DOHH2 (cell line): ENCODE data around the gene TMEM123.

Experiments used
- H3F3A ChIP-seq: fragments of 200-600 bp; sonication (generic), shearing (Covaris generic); 2 replicates; pipeline ENCODE4 v1.6.0; 2016; ENCODE audit warnings: antibody characterized with exemption, mild to moderate bottlenecking; ENCODE audit not compliant: control insufficient read depth, insufficient read depth
- H3K27ac ChIP-seq: fragments of 200-600 bp; sonication (generic); 2 replicates; pipeline ENCODE4 v1.5.1; 2014; ENCODE audit warnings: low read depth, mild to moderate bottlenecking, low read length, moderate library complexity
- H3K27me3 ChIP-seq: fragments of 200-600 bp; sonication (generic); 2 replicates; pipeline ENCODE4 v1.6.1; 2014; ENCODE audit warnings: mild to moderate bottlenecking, low read length, mixed read lengths; ENCODE audit not compliant: control insufficient read depth
- H3K36me3 ChIP-seq: fragments of 200-600 bp; sonication (generic); 2 replicates; pipeline ENCODE4 v1.6.1; 2014; ENCODE audit warnings: mild to moderate bottlenecking, low read length, moderate library complexity, mixed read lengths; ENCODE audit not compliant: control insufficient read depth
- H3K4me1 ChIP-seq: fragments of 200-600 bp; sonication (generic); 2 replicates; pipeline ENCODE4 v1.6.1; 2014; ENCODE audit warnings: mild to moderate bottlenecking, low read length, mixed read lengths; ENCODE audit not compliant: control insufficient read depth
- H3K4me2 ChIP-seq: fragments of 200-600 bp; sonication (generic); 2 replicates; pipeline ENCODE4 v1.6.0; 2014; ENCODE audit warnings: mild to moderate bottlenecking, low read length, moderate library complexity
- H3K4me3 ChIP-seq: fragments of 200-600 bp; sonication (generic); 2 replicates; pipeline ENCODE4 v1.5.1; 2014; ENCODE audit warnings: mild to moderate bottlenecking, low read length, mixed read lengths
- H3K79me2 ChIP-seq: fragments of 200-600 bp; sonication (generic); 2 replicates; pipeline ENCODE4 v1.6.1; 2014; ENCODE audit warnings: mild to moderate bottlenecking, low read length, mixed read lengths; ENCODE audit not compliant: control insufficient read depth
- H3K9me2 ChIP-seq: fragments of 200-600 bp; sonication (generic); replicated peaks from 2 replicates; pipeline ENCODE4 v1.6.1; 2014; ENCODE audit warnings: mild to moderate bottlenecking, low read length, mixed read lengths; ENCODE audit not compliant: control insufficient read depth
- H3K9me3 ChIP-seq: fragments of 200-600 bp; sonication (generic); 2 replicates; pipeline ENCODE4 v1.6.1; 2014; ENCODE audit warnings: antibody characterized with exemption, low read length, mixed read lengths; ENCODE audit not compliant: control insufficient read depth, insufficient read depth
- H4K20me1 ChIP-seq: fragments of 200-600 bp; sonication (generic); 2 replicates; pipeline ENCODE4 v1.6.0; 2014; ENCODE audit warnings: low read depth, mild to moderate bottlenecking, antibody characterized with exemption, low read length, moderate library complexity; ENCODE audit not compliant: control insufficient read depth, insufficient read depth
- EZH2phosphoT487 ChIP-seq: fragments of 200-600 bp; sonication (generic); IDR thresholded peaks from 2 replicates; pipeline ENCODE4 v1.6.1; 2017; ENCODE audit warnings: borderline replicate concordance, mild to moderate bottlenecking, antibody characterized with exemption, low read length, moderate library complexity, mixed read lengths
- TF ChIP-seq, protein P1 (sequence below): fragments of 200-600 bp; sonication (generic); IDR thresholded peaks from one replicate; pipeline ENCODE4 v1.5.1; 2014; ENCODE audit warnings: antibody characterized with exemption, mild to moderate bottlenecking, low read depth, low read length; ENCODE audit not compliant: poor library complexity, severe bottlenecking

Gene TMEM123

DNA sequence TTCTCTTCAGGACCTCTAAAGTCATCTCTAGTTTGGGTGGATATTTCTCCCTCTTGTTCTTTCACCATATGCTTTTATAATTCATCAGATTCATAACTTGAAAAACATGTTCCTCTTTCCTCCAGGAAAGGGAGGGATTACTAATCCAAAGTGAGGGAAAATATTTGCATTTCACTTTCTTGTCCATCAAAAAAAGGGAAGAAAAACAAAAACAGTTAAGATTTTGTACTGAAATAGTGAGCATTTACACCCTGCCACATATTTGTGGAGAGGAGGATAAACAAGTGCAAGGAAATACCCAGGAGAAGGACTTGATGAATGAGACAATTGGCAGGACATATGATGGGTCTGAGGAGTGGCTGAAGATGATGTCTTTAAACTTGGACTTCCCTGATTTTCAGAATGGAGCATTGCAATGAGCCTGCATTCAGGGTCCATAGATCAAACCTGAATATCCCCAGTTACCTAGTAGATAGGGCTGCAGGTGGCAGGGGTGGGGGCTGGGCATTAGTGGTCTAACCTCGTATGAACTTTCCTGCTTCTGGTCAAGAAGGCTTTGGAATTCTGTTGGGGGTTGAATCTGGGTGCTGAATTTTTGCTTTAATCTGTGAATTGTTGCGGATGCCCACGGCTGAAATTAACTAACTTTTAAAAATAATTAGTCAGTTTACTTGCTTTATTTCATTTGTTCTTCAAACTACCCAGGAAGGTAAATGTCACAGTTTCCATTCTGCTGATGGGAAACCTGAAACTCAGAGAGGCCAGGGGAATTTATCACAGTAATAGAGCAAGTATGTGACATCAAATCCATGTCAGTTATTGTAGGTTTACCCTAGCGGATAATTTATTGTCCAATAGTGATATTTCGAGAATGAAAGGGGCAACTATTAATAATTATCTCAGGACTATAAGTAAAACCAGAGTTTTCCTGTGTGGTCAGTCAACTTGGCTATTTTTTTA is 36.9 kb upstream of the TMEM123 start:
- H3K9me2 ChIP-seq = no peaks in the 10 kb centered on the region
- peak overlapping the region; percentile 54 for H3K4me2 ChIP-seq
- H3F3A ChIP-seq = no peaks in the 10 kb centered on the region
- H3K4me1 ChIP-seq = peaks cover 38% of the 10 kb centered on the region
- no peaks in the 10 kb centered on the region for H3K9me3 ChIP-seq
- TF ChIP-seq, protein P1, sequence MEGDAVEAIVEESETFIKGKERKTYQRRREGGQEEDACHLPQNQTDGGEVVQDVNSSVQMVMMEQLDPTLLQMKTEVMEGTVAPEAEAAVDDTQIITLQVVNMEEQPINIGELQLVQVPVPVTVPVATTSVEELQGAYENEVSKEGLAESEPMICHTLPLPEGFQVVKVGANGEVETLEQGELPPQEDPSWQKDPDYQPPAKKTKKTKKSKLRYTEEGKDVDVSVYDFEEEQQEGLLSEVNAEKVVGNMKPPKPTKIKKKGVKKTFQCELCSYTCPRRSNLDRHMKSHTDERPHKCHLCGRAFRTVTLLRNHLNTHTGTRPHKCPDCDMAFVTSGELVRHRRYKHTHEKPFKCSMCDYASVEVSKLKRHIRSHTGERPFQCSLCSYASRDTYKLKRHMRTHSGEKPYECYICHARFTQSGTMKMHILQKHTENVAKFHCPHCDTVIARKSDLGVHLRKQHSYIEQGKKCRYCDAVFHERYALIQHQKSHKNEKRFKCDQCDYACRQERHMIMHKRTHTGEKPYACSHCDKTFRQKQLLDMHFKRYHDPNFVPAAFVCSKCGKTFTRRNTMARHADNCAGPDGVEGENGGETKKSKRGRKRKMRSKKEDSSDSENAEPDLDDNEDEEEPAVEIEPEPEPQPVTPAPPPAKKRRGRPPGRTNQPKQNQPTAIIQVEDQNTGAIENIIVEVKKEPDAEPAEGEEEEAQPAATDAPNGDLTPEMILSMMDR = no peak
- TF ChIP-seq EZH2phosphoT487 = no peak
- H3K79me2 ChIP-seq = no peaks in the 10 kb centered on the region
- peak overlapping the region; percentile 28 for H3K4me3 ChIP-seq
- H3K27me3 ChIP-seq = no peaks in the 10 kb centered on the region
- no peaks in the 10 kb centered on the region for H3K36me3 ChIP-seq
- no peaks in the 10 kb centered on the region for H4K20me1 ChIP-seq
- no peak overlapping the region for H3K27ac ChIP-seq

DNA sequence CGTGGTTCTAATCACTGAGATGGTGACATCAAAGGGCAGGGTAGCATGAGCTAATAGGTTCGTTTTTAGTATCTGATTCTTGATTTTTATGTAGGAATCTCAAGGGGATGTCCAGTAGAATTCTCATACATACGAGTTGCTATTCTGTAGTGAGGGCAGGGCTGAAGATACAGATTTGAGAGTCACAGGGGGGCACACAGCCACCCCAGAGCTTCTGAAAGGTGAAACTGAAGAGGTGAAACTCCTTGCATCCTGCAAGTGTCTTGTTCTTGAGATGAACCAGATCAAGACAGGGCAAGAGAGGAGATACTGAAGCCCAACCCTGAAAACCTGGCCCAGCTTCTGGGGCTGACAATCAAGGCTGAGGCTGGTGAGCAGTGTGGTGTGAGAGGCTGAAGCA is 35.6 kb upstream of the TMEM123 start:
- no peaks in the 10 kb centered on the region for H3F3A ChIP-seq
- H3K27ac ChIP-seq = no peak overlapping the region
- H3K4me2 ChIP-seq = no peak overlapping the region
- H3K79me2 ChIP-seq = no peaks in the 10 kb centered on the region
- no peaks in the 10 kb centered on the region for H4K20me1 ChIP-seq
- TF ChIP-seq, protein P1 = no peak
- TF ChIP-seq EZH2phosphoT487 = no peak
- H3K27me3 ChIP-seq = no peaks in the 10 kb centered on the region
- H3K4me1 ChIP-seq = peaks cover 38% of the 10 kb centered on the region
- no peaks in the 10 kb centered on the region for H3K36me3 ChIP-seq
- no peaks in the 10 kb centered on the region for H3K9me3 ChIP-seq
- H3K4me3 ChIP-seq = no peak overlapping the region
- H3K9me2 ChIP-seq = no peaks in the 10 kb centered on the region

DNA sequence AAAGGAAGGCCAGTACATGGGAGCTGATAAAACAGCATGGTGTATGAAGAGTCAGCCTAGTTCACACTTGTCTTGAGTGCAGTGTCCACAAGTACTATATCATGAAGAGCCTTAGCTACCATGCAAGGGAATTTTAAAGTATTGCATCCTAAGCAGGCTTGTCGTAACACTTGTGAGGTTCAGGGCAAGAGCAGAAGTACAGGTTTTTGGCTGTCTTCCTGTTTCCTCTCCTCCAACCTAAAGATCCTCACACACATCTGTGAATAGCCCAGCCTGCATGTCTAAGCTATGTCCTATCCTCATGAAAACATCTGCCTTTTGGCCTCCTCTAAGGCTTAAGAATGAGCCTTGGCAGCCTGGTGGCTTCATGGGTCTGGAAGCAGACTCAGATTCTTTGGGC is 34.6 kb upstream of the TMEM123 start:
- H3K27ac ChIP-seq = no peak overlapping the region
- TF ChIP-seq, protein P1 = no peak
- no peak for TF ChIP-seq EZH2phosphoT487
- no peaks in the 10 kb centered on the region for H3K79me2 ChIP-seq
- H3K4me1 ChIP-seq = peaks cover 32% of the 10 kb centered on the region
- no peaks in the 10 kb centered on the region for H4K20me1 ChIP-seq
- H3K9me2 ChIP-seq = no peaks in the 10 kb centered on the region
- H3K4me3 ChIP-seq = no peak overlapping the region
- no peaks in the 10 kb centered on the region for H3K9me3 ChIP-seq
- no peak overlapping the region for H3K4me2 ChIP-seq
- H3K36me3 ChIP-seq = no peaks in the 10 kb centered on the region
- no peaks in the 10 kb centered on the region for H3K27me3 ChIP-seq
- H3F3A ChIP-seq = no peaks in the 10 kb centered on the region
